Rectal smooth muscle tissue (tissue), 1 donor: ENCODE results near the gene CORO2A.

ENCODE experiments used
- H3K27ac ChIP-seq: one replicate; pipeline ENCODE4 v1.7.0; 2013; ENCODE audit warnings: low read depth, low read length, inconsistent platforms
- H3K27me3 ChIP-seq: one replicate; pipeline ENCODE4 v1.7.0; 2013; ENCODE audit warnings: low read length; ENCODE audit not compliant: control insufficient read depth, insufficient read depth
- H3K36me3 ChIP-seq: one replicate; pipeline ENCODE4 v1.7.0; 2013; ENCODE audit warnings: low read length; ENCODE audit not compliant: control insufficient read depth, insufficient read depth
- H3K4me1 ChIP-seq: one replicate; pipeline ENCODE4 v1.7.0; 2013; ENCODE audit warnings: low read length; ENCODE audit not compliant: control insufficient read depth, insufficient read depth
- H3K4me3 ChIP-seq: one replicate; pipeline ENCODE4 v1.7.0; 2013; ENCODE audit warnings: low read length
- H3K9ac ChIP-seq: one replicate; pipeline ENCODE4 v1.7.0; 2013; ENCODE audit warnings: low read length

The CORO2A gene

DNA sequence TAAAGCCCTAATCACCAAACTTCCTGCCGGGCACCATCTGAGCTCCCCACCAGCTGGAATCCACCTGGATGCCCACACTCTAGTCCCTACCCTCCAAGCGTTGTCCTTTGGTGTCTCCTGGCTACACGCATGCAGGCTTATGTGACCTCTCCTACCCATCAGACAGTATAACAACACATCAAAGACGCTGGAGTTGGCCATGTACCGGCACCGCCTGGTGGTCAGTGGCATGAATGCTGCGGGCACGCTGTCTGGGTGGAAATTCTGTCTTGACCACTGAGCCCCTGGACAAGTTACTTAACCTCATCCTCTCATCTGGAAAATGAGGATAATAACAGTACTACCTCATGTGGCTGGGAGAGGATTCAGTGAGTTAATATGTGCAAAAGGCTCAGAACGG lies 23.4 kb upstream of the CORO2A start:
- no peaks in the 10 kb centered on the region for H3K4me1 ChIP-seq
- no peaks in the 10 kb centered on the region for H3K27me3 ChIP-seq
- H3K4me3 ChIP-seq = no peak overlapping the region
- H3K36me3 ChIP-seq = peaks cover 12% of the 10 kb centered on the region
- H3K27ac ChIP-seq = no peak overlapping the region
- H3K9ac ChIP-seq = no peak overlapping the region

- Histone ChIP-seq H3K36me3 (peaks cover 12% of the 10 kb centered on the region), H3K27me3 (no peaks in the 10 kb centered on the region), H3K27ac (no peak overlapping the region), H3K9ac (no peak overlapping the region), H3K4me1 (no peaks in the 10 kb centered on the region), H3K4me3 (no peak overlapping the region)
Observed at GRCh38 chr9:98215271-98215670, 22.8 kb upstream of the CORO2A start.

- Histone ChIP-seq H3K4me3 (no peak overlapping the region), H3K9ac (no peak overlapping the region), H3K4me1 (no peaks in the 10 kb centered on the region), H3K27ac (no peak overlapping the region), H3K27me3 (no peaks in the 10 kb centered on the region), H3K36me3 (peaks cover 14% of the 10 kb centered on the region)
Observed at GRCh38 chr9:98214811-98215210, 22.4 kb upstream of the CORO2A start.

- H3K4me3 ChIP-seq = no peak overlapping the region
- H3K27me3 ChIP-seq = no peaks in the 10 kb centered on the region
- H3K27ac ChIP-seq = no peak overlapping the region
- no peaks in the 10 kb centered on the region for H3K4me1 ChIP-seq
- H3K36me3 ChIP-seq = peaks cover 11% of the 10 kb centered on the region
- no peak overlapping the region for H3K9ac ChIP-seq
Observed at GRCh38 chr9:98211260-98211659, 18.8 kb upstream of the CORO2A start.

- H3K4me3 ChIP-seq = no peak overlapping the region
- H3K27me3 ChIP-seq = no peaks in the 10 kb centered on the region
- no peak overlapping the region for H3K27ac ChIP-seq
- H3K4me1 ChIP-seq = no peaks in the 10 kb centered on the region
- H3K9ac ChIP-seq = no peak overlapping the region
- H3K36me3 ChIP-seq = peaks cover 11% of the 10 kb centered on the region
Observed at GRCh38 chr9:98210435-98210834, 18.0 kb upstream of the CORO2A start.

DNA sequence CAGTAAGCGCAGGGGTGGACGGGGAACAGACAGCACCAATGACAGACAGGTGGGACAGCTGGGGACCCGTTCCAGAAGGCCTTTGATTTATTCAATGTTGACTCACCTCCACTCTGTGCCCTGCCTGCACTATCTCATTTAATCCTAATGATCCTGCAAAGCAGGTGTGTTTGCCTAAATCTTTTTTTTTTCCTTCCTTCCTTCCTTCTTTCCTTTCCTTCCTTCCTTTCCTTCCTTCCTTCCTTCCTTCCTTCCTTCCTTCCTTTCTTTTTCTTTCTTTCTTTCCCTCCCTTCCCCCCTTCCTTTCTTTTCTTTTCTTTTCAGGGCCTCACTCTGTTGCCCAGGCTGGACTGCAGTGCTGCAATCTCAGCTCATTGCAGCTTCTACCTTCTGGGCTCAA lies 17.1 kb upstream of the CORO2A start:
- H3K36me3 ChIP-seq = peaks cover 11% of the 10 kb centered on the region

GRCh38 chr9:98208635-98209034 lies 16.2 kb upstream of the CORO2A start:
- H3K36me3 ChIP-seq = peaks cover 8% of the 10 kb centered on the region

More for the DNA sequence above, 17.1 kb upstream of the CORO2A start:
- Histone ChIP-seq H3K27ac (no peak overlapping the region), H3K9ac (no peak overlapping the region), H3K4me3 (no peak overlapping the region), H3K4me1 (no peaks in the 10 kb centered on the region), H3K27me3 (no peaks in the 10 kb centered on the region)

DNA sequence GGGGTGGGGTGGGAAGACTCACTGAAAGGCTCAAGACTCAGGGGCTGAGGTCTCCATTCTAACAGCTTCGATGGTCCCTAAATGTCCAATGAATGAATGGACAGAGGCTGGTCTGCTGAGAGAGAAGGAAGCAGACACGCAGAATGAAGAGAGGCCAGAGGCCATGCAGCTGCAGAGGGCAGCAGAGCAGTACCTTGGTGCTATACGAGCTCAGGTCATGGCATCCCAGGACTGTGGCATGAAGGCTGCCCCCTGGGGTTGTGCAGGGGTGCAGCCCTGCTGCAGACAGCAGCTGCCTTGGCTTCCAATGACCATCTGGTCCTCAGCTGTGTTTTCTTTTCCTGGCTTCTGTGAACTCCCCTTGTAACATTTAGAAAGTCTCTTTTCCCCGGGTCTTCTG lies 15.2 kb upstream of the CORO2A start:
- H3K4me3 ChIP-seq = no peak overlapping the region
- H3K27ac ChIP-seq = no peak overlapping the region
- peaks cover 8% of the 10 kb centered on the region for H3K36me3 ChIP-seq
- H3K9ac ChIP-seq = no peak overlapping the region
- no peaks in the 10 kb centered on the region for H3K27me3 ChIP-seq
- no peaks in the 10 kb centered on the region for H3K4me1 ChIP-seq

More at GRCh38 chr9:98208635-98209034, 16.2 kb upstream of the CORO2A start:
- H3K27ac ChIP-seq = no peak overlapping the region
- H3K9ac ChIP-seq = no peak overlapping the region
- no peak overlapping the region for H3K4me3 ChIP-seq
- no peaks in the 10 kb centered on the region for H3K4me1 ChIP-seq
- no peaks in the 10 kb centered on the region for H3K27me3 ChIP-seq

- H3K4me1 ChIP-seq = no peaks in the 10 kb centered on the region
- no peak overlapping the region for H3K4me3 ChIP-seq
- H3K36me3 ChIP-seq = peaks cover 8% of the 10 kb centered on the region
- H3K27me3 ChIP-seq = no peaks in the 10 kb centered on the region
- no peak overlapping the region for H3K9ac ChIP-seq
- no peak overlapping the region for H3K27ac ChIP-seq
Observed at GRCh38 chr9:98206754-98207153, 14.3 kb upstream of the CORO2A start.

DNA sequence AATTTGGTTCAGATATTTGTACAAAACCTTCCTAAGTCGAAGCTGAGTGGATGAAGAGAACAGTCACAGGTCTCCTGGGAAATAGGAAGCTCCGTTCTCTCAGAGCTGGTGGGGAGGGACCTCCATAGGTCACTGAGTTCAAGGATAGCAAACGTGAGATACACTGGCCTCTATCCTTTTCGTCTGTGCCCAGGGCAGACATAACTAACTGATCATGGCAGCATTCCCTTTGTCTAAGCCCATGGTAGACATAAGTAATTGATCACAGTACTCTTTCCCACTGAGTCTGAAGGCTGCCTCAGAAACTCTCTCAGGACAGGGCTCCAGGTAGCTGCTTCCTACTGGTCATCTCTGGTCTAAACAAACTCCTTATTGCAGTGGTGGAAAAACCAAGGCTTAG lies 12.3 kb upstream of the CORO2A start:
- H3K27me3 ChIP-seq = no peaks in the 10 kb centered on the region
- no peak overlapping the region for H3K4me3 ChIP-seq
- H3K9ac ChIP-seq = no peak overlapping the region
- H3K36me3 ChIP-seq = peaks cover 3% of the 10 kb centered on the region
- H3K4me1 ChIP-seq = no peaks in the 10 kb centered on the region
- no peak overlapping the region for H3K27ac ChIP-seq

- Histone ChIP-seq H3K27ac (no peak overlapping the region), H3K4me3 (no peak overlapping the region), H3K36me3 (no peaks in the 10 kb centered on the region), H3K9ac (no peak overlapping the region), H3K27me3 (no peaks in the 10 kb centered on the region), H3K4me1 (no peaks in the 10 kb centered on the region)
Observed at GRCh38 chr9:98203153-98203552, 10.7 kb upstream of the CORO2A start.

DNA sequence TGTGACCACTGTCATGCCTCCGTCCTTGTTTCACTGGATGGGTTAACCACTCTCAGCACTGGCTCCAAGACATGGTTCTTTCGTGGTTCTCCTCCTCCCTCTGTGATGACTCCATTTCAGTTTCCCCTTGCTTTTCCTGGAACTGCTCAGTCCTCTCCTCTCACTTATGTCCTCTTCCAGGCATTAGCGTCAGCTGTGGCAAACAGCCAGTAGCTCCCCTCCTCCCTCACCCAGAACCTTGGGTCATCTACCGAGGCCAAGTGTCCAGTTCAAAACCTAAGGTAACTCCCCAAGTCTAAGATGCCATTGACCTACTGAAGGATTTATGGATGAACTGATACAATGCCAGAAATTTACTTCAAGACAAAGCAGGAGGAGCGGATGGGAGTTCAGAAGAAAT lies 9.8 kb upstream of the CORO2A start:
- H3K9ac ChIP-seq = no peak overlapping the region
- H3K27me3 ChIP-seq = no peaks in the 10 kb centered on the region
- H3K36me3 ChIP-seq = no peaks in the 10 kb centered on the region
- H3K27ac ChIP-seq = no peak overlapping the region
- no peak overlapping the region for H3K4me3 ChIP-seq
- no peaks in the 10 kb centered on the region for H3K4me1 ChIP-seq

DNA sequence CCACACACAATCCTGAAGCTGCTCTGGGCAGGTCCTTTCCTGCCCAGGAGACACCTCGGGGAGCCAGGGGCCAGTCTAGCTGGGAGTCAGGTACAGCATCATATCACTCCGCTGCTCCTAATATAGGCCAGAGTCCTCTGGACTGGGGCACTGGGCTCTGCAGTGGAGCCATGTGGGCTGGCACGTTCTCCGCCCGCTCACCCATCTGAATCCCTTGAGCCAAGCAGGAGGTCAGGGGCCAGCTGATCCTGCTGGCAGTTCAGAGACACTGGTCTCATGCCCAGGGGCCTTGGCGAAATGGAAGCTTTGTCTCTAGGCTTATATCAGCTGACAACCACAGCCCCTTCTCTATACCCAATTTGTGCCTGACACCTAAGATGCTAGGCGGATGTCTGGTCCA lies 9.3 kb upstream of the CORO2A start:
- H3K27ac ChIP-seq = no peak overlapping the region
- H3K4me3 ChIP-seq = no peak overlapping the region
- no peaks in the 10 kb centered on the region for H3K4me1 ChIP-seq
- H3K9ac ChIP-seq = no peak overlapping the region
- no peaks in the 10 kb centered on the region for H3K27me3 ChIP-seq
- no peaks in the 10 kb centered on the region for H3K36me3 ChIP-seq
